A549 (cell line): Measurements from ENCODE around the gene PLCXD3.

Experiments
- CEBPB ChIP-seq, 2 experiments: fragments of >200 bp in 1 of 2; sonication (Bioruptor Twin) in 1 of 2; formaldehyde crosslinking in 1 of 2; IDR thresholded peaks; 2 replicates each; pipeline ENCODE4 v1.6.1; 2012 to 2016
- MYC ChIP-seq: IDR thresholded peaks from 2 replicates; pipeline ENCODE4 v1.6.1; 2012; ENCODE audit warnings: mild to moderate bottlenecking, inconsistent platforms, low read length, improper control_type of control experiment, borderline replicate concordance
- POLR2A ChIP-seq: IDR thresholded peaks from 2 replicates; pipeline ENCODE4 v1.6.1; 2012; ENCODE audit warnings: mild to moderate bottlenecking, low read length
- RAD21 ChIP-seq, 2 experiments: fragments of >200 bp in 1 of 2; sonication (Bioruptor Twin) in 1 of 2; formaldehyde crosslinking in 1 of 2; IDR thresholded peaks in 1 of 2; conservative IDR thresholded peaks in 1 of 2; 2 replicates in 1 of 2; 3 replicates in 1 of 2; pipeline ENCODE4 v1.6.1; 2012 to 2018; ENCODE audit warnings: inconsistent platforms in 1 of 2
- RCOR1 ChIP-seq: fragments of 150-350 bp; IDR thresholded peaks from 2 replicates; pipeline ENCODE4 v1.6.1; 2014; ENCODE audit warnings: antibody characterized with exemption, low read length, low read depth
- RFX5 ChIP-seq: fragments of 450-650 bp; IDR thresholded peaks from 2 replicates; pipeline ENCODE4 v1.7.1; 2014; ENCODE audit warnings: antibody characterized with exemption, mild to moderate bottlenecking, moderate library complexity
- TF ChIP-seq, protein P1 (sequence below): IDR thresholded peaks from 2 replicates; pipeline ENCODE4 v1.6.1; 2012
- TF ChIP-seq, protein P2 (sequence below): IDR thresholded peaks from 2 replicates; pipeline ENCODE4 v1.6.1; 2012
- TF ChIP-seq, protein P3 (sequence below): fragments of >200 bp; sonication (Bioruptor Twin); formaldehyde crosslinking; IDR thresholded peaks from 3 replicates; pipeline ENCODE4 v1.5.1; 2016
- TF ChIP-seq, protein P4 (sequence below): fragments of 250-450 bp; sonication (Bioruptor Pico); IDR thresholded peaks from 2 replicates; pipeline ENCODE4 v1.5.0; 2020; ENCODE audit warnings: low read depth, mild to moderate bottlenecking, moderate library complexity

- TF ChIP-seq, protein P1, sequence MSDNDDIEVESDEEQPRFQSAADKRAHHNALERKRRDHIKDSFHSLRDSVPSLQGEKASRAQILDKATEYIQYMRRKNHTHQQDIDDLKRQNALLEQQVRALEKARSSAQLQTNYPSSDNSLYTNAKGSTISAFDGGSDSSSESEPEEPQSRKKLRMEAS, result no peak
- TF ChIP-seq, protein P2, sequence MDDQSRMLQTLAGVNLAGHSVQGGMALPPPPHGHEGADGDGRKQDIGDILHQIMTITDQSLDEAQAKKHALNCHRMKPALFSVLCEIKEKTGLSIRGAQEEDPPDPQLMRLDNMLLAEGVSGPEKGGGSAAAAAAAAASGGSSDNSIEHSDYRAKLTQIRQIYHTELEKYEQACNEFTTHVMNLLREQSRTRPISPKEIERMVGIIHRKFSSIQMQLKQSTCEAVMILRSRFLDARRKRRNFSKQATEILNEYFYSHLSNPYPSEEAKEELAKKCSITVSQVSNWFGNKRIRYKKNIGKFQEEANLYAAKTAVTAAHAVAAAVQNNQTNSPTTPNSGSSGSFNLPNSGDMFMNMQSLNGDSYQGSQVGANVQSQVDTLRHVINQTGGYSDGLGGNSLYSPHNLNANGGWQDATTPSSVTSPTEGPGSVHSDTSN, result no peak
- TF ChIP-seq RFX5, result no peak
- TF ChIP-seq POLR2A, result no peak
- TF ChIP-seq MYC, result no peak
- TF ChIP-seq, protein P3, sequence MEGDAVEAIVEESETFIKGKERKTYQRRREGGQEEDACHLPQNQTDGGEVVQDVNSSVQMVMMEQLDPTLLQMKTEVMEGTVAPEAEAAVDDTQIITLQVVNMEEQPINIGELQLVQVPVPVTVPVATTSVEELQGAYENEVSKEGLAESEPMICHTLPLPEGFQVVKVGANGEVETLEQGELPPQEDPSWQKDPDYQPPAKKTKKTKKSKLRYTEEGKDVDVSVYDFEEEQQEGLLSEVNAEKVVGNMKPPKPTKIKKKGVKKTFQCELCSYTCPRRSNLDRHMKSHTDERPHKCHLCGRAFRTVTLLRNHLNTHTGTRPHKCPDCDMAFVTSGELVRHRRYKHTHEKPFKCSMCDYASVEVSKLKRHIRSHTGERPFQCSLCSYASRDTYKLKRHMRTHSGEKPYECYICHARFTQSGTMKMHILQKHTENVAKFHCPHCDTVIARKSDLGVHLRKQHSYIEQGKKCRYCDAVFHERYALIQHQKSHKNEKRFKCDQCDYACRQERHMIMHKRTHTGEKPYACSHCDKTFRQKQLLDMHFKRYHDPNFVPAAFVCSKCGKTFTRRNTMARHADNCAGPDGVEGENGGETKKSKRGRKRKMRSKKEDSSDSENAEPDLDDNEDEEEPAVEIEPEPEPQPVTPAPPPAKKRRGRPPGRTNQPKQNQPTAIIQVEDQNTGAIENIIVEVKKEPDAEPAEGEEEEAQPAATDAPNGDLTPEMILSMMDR, result no peak
- TF ChIP-seq RCOR1, result no peak
- TF ChIP-seq, protein P4, sequence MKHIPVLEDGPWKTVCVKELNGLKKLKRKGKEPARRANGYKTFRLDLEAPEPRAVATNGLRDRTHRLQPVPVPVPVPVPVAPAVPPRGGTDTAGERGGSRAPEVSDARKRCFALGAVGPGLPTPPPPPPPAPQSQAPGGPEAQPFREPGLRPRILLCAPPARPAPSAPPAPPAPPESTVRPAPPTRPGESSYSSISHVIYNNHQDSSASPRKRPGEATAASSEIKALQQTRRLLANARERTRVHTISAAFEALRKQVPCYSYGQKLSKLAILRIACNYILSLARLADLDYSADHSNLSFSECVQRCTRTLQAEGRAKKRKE (CRISPR knock-in tag), result no peak
- TF ChIP-seq RAD21 (conservative IDR thresholded peaks at IDR 0.05 in 1 of 2, IDR thresholded peaks at IDR 0.05 in 1 of 2), result no peak
- TF ChIP-seq CEBPB (IDR thresholded peaks at IDR 0.05), result no peak
Observed at GRCh38 chr5:41349846-41350245, 160.6 kb downstream of the PLCXD3 start.
